ENCODE measurements around the gene AKAP8L. TPM values are rescaled to one million over a fixed set of nuclear protein-coding genes. Genes with fewer than 3 reads are reported as not detected.

Gene AKAP8L
- total RNA-seq, 2 experiments from 2014 or later, result 83.1 to 88.8 TPM

DNA sequence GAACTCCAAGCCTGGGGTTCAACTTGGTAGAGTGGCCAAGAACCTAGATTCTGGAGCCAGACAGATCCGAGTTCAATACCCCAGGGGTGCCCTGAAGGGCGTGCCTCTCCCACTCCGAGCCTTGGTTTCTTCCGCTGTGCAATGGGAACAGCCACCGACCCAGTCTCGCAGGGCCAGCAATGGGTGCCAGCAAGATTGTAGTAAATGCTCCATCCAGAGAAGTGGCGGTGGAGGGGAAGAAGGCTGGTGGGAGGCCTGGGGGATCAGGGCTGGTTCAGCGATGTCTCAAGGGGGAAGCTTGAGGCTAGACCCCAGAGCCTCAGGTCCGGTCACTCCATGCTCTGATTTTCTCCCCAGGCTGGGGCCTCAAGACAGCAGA lies 26.4 kb upstream of the AKAP8L start:
- Mint-ChIP-seq H3K4me1 (ENCODE audit: low read depth) (peaks cover 4% of the 10 kb centered on the region), H3K36me3 (ENCODE audit: low read depth) (peaks cover under 1% of the 10 kb centered on the region), H3K9me3 (no peaks in the 10 kb centered on the region), H3K27me3 (no peaks in the 10 kb centered on the region), H3K4me3 (no peak overlapping the region), H3K27ac (no peak overlapping the region)
- ChIA-PET CTCF (interaction anchor here (1.0 kb wide), 1 partner anchor 26 kb away, joined by 3 read pairs; no protein-coding TSS in a partner anchor), POLR2A (interaction anchor here (1.8 kb wide), 1 partner anchor 12 kb away, joined by 4 read pairs; no protein-coding TSS in a partner anchor)
- DNase-seq (no peak), ATAC-seq (no peak)
- TF ChIP-seq CTCF (IDR thresholded peaks at IDR 0.05), result no peak
- intact Hi-C loops (cut with micrococcal nuclease), result no loop called here

DNA sequence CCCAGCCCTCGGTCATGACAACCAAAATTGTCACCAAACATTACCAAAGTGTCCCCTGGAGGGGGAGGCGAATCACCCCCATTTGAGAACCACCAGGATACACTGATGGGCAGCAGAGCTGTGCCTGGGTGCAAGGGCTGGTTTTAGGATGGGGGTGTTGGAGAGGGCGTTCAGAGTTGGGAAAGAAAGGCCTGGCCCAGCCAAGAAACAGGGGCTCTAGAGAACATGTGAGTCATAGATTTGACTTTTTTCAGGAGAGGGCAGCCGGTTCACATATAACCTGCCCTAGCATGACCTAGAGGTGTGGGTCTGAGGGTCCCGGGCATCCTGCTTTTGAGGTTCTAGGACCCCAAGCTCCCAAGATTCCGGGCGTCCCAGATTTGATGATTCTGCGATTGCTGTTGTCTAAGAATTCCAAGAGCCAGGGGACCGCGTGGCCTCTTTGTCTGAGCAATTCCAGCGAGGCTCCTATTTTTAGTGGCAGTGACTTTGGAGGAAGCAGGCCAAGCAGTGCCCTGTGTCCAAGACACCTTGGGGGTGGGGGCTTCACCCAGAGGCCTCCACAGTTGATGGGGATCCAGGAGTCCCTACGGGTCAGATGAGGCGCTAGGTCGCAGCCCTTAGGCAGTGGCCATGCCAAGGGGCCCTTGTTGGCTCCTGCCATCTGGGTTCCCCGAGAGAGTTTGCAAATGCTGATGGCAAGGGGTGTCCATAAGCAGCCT lies 25.9 kb upstream of the AKAP8L start:
- POLR2A ChIA-PET, result interaction anchor here (1.1 kb wide), 1 partner anchor 12 kb away, joined by 4 read pairs; no protein-coding TSS in a partner anchor

DNA sequence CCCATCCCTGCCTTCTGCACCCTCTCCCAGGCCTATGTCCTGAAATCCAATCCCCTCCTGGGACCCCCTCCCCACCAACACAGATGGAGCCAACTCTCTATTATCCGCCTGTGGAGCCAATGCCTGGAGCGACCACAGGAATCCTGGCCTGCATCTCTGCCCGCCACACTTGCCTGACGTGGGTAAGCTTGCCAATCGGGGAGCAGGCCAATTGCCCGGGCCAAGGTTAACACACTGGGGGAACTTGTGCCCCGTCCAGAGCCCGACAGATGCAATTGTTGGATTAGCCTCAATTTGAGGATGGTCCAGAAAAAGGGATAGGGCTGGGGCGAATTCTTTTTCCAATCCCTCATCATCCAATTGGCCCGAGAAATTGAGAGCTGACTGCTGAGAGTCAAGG lies 25.1 kb upstream of the AKAP8L start:
- no peak for TF ChIP-seq CTCF (IDR thresholded peaks at IDR 0.05)
- ChIA-PET CTCF (no interaction called here), POLR2A (interaction anchor here (1.1 kb wide), 1 partner anchor 11 kb away, joined by 4 read pairs; no protein-coding TSS in a partner anchor)
- DNase-seq (no peak), ATAC-seq (no peak)
- no peaks in the 10 kb centered on the region for H3K36me3 Mint-ChIP-seq (ENCODE audit: low read depth)
- H3K27ac Mint-ChIP-seq, result no peak overlapping the region
- intact Hi-C loops (cut with micrococcal nuclease), result no loop called here
- no peak overlapping the region for H3K4me3 Mint-ChIP-seq
- H3K4me1 Mint-ChIP-seq (ENCODE audit: low read depth), result peaks cover 2% of the 10 kb centered on the region
- H3K9me3 Mint-ChIP-seq, result no peaks in the 10 kb centered on the region
- H3K27me3 Mint-ChIP-seq, result no peaks in the 10 kb centered on the region

More for the DNA sequence above, 25.9 kb upstream of the AKAP8L start:
- ATAC-seq (no peak), DNase-seq (no peak)
- no peak for TF ChIP-seq CTCF (IDR thresholded peaks at IDR 0.05)
- H3K27me3 Mint-ChIP-seq, result no peaks in the 10 kb centered on the region
- intact Hi-C loops (cut with micrococcal nuclease), result no loop called here
- H3K9me3 Mint-ChIP-seq, result no peaks in the 10 kb centered on the region
- no peak overlapping the region for H3K27ac Mint-ChIP-seq
- CTCF ChIA-PET, result no interaction called here
- H3K4me1 Mint-ChIP-seq (ENCODE audit: low read depth), result peaks cover 3% of the 10 kb centered on the region
- H3K4me3 Mint-ChIP-seq, result no peak overlapping the region
- no peaks in the 10 kb centered on the region for H3K36me3 Mint-ChIP-seq (ENCODE audit: low read depth)

- Mint-ChIP-seq H3K27me3 (no peaks in the 10 kb centered on the region), H3K4me3 (no peak overlapping the region), H3K36me3 (ENCODE audit: low read depth) (no peaks in the 10 kb centered on the region), H3K9me3 (no peaks in the 10 kb centered on the region), H3K4me1 (ENCODE audit: low read depth) (no peaks in the 10 kb centered on the region), H3K27ac (no peak overlapping the region)
- CTCF ChIA-PET, result no interaction called here
- no peak for TF ChIP-seq CTCF (IDR thresholded peaks at IDR 0.05)
- POLR2A ChIA-PET, result no interaction called here
- DNase-seq (no peak), ATAC-seq (no peak)
- intact Hi-C loops (cut with micrococcal nuclease), result no loop called here
These were observed 24.5 kb upstream of the AKAP8L start for GRCh38 chr19:15443325-15443724.

DNA sequence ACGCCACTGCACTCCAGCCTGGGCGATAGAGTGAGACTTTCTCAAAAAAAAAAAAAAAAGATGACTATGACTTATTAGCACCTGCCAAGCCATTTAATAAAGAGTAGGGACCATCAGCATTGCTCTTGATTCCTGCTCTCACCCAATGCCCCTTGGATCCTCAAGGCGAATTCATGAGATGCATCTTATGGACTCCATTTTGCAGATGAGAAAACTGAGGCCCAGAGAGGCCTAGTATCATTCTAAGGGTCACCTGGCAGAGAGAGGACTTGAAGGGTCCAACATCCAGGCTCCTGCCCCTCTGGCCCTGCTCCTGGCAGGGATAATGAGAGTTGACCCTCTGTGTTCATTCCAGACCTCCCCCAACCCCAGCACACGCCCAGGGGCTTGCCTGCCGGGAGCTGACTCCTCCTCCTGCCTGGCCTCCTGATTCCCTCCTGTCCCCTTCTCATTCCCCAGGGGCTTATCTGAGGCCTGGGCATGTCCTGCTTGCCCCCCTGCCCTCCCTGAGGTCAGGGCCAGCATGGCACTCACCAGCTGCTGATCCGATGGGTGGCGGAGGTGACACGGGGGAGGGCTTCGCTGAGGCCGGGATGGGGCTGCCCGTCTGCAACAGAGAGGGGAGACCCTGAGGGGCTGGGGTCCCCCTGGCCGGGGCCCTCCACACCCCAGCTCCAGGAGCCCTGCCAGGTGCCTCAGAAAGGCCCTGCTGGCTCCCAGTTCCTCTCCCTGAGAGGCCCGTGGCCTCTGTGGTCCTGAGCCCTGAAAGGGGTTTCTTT lies 23.5 kb upstream of the AKAP8L start:
- Mint-ChIP-seq H3K27me3 (no peaks in the 10 kb centered on the region), H3K36me3 (ENCODE audit: low read depth) (no peaks in the 10 kb centered on the region), H3K27ac (no peak overlapping the region), H3K9me3 (no peaks in the 10 kb centered on the region), H3K4me3 (no peak overlapping the region), H3K4me1 (ENCODE audit: low read depth) (no peaks in the 10 kb centered on the region)
- TF ChIP-seq CTCF (IDR thresholded peaks at IDR 0.05), result no peak
- intact Hi-C loops (cut with micrococcal nuclease), result no loop called here
- ChIA-PET CTCF (interaction anchor here (1.2 kb wide), 1 partner anchor 24 kb away, joined by 3 read pairs; the partner anchor contains the start of gene AKAP8L), POLR2A (interaction anchor here (1.2 kb wide), 1 partner anchor 109 kb away, joined by 3 read pairs; no protein-coding TSS in a partner anchor)
- DNase-seq (no peak), ATAC-seq (no peak)
